ENCODE measurements around the gene ESRRA.
A peak's percentile ranks its signal among the peaks of the same experiment; 100 is the strongest.
"Not testable (repeated sequence)": the region's sequence is repeated elsewhere in the genome, so short reads cannot be mapped to it uniquely, and the experiment has no call there.

The ESRRA gene

DNA sequence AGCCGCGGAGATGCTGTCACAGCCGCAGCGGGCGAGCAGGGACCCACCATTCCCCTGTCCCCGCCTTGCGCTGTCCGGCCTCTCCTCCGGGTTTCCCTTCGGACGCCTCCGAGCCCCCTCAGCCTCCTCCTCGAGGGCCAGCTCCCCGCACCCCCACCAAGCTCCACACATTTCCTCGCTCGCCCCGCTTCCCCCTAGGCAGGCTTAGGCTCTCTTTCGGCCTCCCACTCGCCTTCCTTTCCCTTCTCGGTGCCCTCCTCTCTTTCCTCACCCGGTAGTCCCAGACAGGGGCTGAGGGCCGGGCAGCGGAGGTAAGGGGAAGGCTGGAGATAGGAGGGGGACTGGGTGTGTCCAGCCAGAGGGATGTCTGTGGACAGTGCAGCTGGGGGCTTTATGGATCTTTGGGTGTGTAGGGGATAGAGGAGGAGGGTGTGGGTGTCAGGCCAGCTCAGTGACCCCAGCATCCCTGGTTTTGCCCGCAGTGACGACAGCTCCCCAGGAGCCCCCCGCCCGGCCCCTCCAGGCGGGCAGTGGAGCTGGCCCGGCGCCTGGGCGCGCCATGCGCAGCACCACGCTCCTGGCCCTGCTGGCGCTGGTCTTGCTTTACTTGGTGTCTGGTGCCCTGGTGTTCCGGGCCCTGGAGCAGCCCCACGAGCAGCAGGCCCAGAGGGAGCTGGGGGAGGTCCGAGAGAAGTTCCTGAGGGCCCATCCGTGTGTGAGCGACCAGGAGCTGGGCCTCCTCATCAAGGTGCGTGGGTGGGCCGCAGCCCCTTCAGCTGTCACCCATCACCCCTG lies 12.7 kb upstream of the ESRRA start:
- DNase-seq, result no peak

GRCh38 chr11:64294774-64295173 lies 10.6 kb upstream of the ESRRA start:
- DNase-seq, result no peak

DNA sequence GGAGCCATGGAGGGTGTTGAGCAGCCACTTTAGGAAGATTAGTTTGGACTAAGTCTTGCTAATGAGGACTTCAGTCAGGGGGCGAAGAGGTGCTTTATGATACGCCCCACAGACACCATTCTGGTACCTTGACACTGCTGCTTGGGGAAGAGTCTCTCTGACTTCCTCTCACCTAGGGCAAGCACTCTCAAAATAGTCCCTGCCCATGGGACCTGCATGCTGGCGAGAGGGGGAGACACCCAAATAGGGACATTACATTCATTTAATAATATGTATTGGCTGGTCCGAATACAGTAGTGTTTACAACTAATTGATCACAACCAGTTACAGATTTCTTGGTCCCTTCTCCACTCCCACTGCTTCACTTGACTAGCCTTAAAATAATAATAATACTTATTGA lies 9.6 kb upstream of the ESRRA start:
- DNase-seq, result no peak

DNA sequence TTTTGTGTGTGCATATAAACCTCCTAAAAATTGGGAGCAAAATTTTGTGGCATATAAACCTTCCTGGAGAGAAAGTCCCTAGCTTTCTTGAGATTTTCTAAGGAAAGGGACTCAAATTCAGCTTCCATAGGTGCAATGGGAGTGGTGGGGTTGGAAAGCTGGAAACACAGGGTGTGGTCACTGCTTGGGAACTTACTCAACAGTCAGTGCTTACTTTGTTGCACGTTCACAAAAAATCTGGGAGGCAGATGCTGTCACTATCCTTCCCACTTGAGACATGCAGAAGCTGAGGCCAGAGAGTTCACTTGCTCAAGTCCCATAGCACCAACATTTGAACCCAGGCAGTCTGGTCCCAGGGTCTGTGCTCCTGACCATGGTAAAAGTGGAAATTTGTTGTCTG lies 9.1 kb upstream of the ESRRA start:
- no peak for DNase-seq

GRCh38 chr11:64296830-64297698 lies 8.3 kb upstream of the ESRRA start:
- no peak for DNase-seq

- DNase-seq, result no peak
Observed at GRCh38 chr11:64297699-64298358, 7.5 kb upstream of the ESRRA start.

DNA sequence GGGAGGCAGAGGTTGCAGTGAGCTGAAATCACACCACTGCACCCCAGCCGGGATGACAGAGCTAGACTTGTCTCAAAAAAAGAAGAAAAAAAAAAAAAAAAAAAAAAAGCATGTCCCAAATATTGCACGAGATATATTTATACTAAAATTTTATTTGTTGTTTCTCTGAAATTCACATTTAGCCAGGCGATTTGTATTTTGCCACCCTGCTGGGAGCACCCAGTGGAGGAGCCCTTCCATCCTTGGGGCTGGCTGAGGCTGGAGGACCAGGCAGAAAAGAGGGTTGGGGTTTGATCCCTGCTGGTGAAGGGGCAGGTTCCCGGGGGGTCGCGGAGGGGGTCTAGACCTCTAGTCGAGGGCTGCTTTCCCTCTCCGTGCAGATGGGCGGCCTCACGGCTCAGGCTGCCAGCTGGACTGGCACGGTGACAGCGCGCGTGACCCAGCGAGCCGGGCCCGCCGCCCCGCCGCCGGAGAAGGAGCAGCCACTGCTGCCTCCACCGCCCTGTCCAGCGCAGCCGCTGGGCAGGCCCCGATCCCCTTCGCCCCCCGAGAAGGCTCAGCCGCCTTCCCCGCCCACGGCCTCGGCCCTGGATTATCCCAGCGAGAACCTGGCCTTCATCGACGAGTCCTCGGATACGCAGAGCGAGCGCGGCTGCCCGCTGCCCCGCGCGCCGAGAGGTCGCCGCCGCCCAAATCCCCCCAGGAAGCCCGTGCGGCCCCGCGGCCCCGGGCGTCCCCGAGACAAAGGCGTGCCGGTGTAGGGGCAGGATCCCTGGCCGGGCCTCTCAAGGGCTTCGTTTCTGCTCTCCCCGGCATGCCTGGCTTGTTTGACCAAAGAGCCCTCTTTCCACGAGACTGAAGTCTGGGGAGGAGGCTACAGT lies 6.1 kb upstream of the ESRRA start:
- DNase-seq, result no peak

- DNase-seq, result no peak
Observed at GRCh38 chr11:64299847-64300648, 5.3 kb upstream of the ESRRA start, which contains the start of gene CATSPERZ. TSS of gene CATSPERZ (plus strand) at chr11:64300358. CDS start at chr11:64300411, 53 bp downstream.

GRCh38 chr11:64303109-64304031 lies 2.0 kb upstream of the ESRRA start:
- no peak for DNase-seq

- DNase-seq, result no peak
Observed at GRCh38 chr11:64304032-64304315, 1.4 kb upstream of the ESRRA start.

GRCh38 chr11:64304316-64305072 lies 830 bp upstream of the ESRRA start:
- peak; percentile 79 for DNase-seq

DNA sequence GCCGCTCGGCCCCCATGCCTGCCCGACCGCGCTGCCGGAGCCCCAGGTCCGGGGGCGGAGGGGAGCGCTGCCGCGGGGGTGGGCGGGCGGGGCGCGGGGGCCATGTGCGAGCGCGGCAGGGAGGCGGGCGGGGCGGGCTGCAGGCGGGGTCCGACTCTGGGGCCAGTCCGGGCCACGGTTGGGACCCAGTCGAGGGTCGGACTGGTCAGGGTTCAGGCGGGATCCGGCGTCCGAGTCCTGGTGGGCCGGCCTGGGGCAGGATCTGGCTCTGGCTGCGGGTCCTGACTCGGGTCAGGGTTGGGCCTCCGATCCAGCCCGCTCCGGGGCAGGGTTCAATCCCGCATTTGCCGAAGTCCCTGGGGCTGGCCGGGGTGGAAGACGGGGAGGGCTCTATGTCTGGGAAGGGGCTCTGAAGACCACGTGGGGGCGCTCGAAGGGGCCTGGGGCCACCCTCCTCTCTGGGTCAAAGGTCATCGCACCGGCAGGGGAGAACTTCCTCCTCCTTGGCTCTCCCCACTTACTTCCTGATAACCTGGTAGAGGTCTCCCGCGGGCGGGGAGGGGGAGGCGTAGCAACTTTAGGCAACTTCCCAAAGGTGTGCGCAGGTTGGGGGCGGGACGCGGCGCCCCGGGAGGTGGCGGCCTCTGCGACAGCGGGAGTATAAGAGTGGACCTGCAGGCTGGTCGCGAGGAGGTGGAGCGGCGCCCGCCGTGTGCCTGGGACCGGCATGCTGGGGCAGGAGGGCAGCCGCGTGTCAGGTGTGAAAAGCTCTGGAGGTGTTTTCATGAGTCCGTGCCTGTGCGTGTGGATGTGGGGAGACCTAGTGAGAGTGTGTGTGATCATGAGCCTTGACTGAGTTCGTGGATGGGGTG lies 603 bp downstream of the ESRRA start:
- DNase-seq, result peak; percentile 25

- no peak for DNase-seq
Observed at GRCh38 chr11:64306563-64306875, 1.2 kb downstream of the ESRRA start.

DNA sequence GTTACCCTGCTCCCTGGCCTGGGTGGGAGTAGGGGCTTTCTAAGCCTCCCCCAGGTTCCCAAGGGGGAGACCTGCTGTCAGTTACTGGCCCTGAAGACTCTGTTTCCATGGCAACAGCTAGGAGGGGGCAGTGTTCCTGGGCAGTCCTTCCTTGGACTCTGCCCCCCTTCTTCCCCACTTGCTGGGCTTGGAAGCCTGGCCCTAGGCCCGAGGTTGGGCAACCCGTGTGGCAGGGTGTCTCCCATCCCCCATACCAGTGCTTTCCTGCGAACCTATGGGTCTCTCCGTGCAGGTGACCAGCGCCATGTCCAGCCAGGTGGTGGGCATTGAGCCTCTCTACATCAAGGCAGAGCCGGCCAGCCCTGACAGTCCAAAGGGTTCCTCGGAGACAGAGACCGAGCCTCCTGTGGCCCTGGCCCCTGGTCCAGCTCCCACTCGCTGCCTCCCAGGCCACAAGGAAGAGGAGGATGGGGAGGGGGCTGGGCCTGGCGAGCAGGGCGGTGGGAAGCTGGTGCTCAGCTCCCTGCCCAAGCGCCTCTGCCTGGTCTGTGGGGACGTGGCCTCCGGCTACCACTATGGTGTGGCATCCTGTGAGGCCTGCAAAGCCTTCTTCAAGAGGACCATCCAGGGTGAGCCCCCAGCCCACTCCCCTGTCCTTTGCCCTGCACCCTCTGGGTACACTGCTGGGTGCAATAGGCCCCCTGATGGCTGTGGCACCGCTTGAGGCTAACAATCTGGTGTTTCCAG lies 1.7 kb downstream of the ESRRA start:
- DNase-seq, result no peak

- not testable (repeated sequence) for DNase-seq
Observed at GRCh38 chr11:64307795-64308194, 2.5 kb downstream of the ESRRA start.

- DNase-seq, result no peak
Observed at GRCh38 chr11:64312947-64313346, 7.6 kb downstream of the ESRRA start.

- no peak for DNase-seq
Observed at GRCh38 chr11:64313491-64314145, 8.3 kb downstream of the ESRRA start.

Data from DMS153 (cell line).